SK-N-DZ (cell line): ENCODE results near the gene COLEC11.
"Not testable (repeated sequence)": the region's sequence is repeated elsewhere in the genome, so short reads cannot be mapped to it uniquely, and the experiment has no call there.

Source experiments
- DNase-seq: peaks from one replicate; pipeline ENCODE4 v3.0.0-alpha.2; 2015; ENCODE audit warnings: low spot score

COLEC11 gene

GRCh38 chr2:3604991-3605961, 10.4 kb downstream of the COLEC11 start:
- DNase-seq: peak; percentile 89

GRCh38 chr2:3606028-3606369, 11.1 kb downstream of the COLEC11 start:
- no peak for DNase-seq

- peak; percentile 82 for DNase-seq
These were observed 11.7 kb downstream of the COLEC11 start for GRCh38 chr2:3606370-3607201.

- peak; percentile 16 for DNase-seq
These were observed 13.7 kb downstream of the COLEC11 start for GRCh38 chr2:3608373-3609278.

- DNase-seq: not testable (repeated sequence)
These were observed 14.4 kb downstream of the COLEC11 start for GRCh38 chr2:3609279-3609673.

GRCh38 chr2:3610415-3610814, 15.5 kb downstream of the COLEC11 start:
- DNase-seq: no peak

GRCh38 chr2:3610881-3611505, 16.1 kb downstream of the COLEC11 start:
- no peak for DNase-seq

GRCh38 chr2:3611589-3611988, 16.7 kb downstream of the COLEC11 start:
- DNase-seq: no peak

- no peak for DNase-seq
These were observed 18.0 kb downstream of the COLEC11 start for GRCh38 chr2:3612639-3613523.

- DNase-seq: no peak
These were observed 18.6 kb downstream of the COLEC11 start for GRCh38 chr2:3613524-3613905.

GRCh38 chr2:3614743-3615142, 19.8 kb downstream of the COLEC11 start:
- DNase-seq: not testable (repeated sequence)

GRCh38 chr2:3615541-3616200, 20.8 kb downstream of the COLEC11 start:
- DNase-seq: not testable (repeated sequence)

- DNase-seq: not testable (repeated sequence)
These were observed 21.7 kb downstream of the COLEC11 start for GRCh38 chr2:3616435-3617197.

- no peak for DNase-seq
These were observed 22.4 kb downstream of the COLEC11 start for GRCh38 chr2:3617198-3617890.

- no peak for DNase-seq
These were observed 23.5 kb downstream of the COLEC11 start for GRCh38 chr2:3618367-3618766.

- no peak for DNase-seq
These were observed 24.1 kb downstream of the COLEC11 start for GRCh38 chr2:3619033-3619432.

GRCh38 chr2:3619661-3620060, 24.7 kb downstream of the COLEC11 start:
- not testable (repeated sequence) for DNase-seq

GRCh38 chr2:3620834-3621233, 25.9 kb downstream of the COLEC11 start:
- no peak for DNase-seq
